HG03108 (cell line): ENCODE data around the gene DHH.
"Not testable (repeated sequence)": the region's sequence is repeated elsewhere in the genome, so short reads cannot be mapped to it uniquely, and the experiment has no call there.

Source experiments
- ATAC-seq: cut with Tn5 transposase; IDR thresholded peaks from one replicate; pipeline ENCODE4 v1.9.1; 2021; ENCODE audit warnings: moderate library complexity; ENCODE audit not compliant: unreplicated experiment

Gene DHH

GRCh38 chr12:49079793-49080192, 14.8 kb downstream of the DHH start:
- ATAC-seq = no peak

GRCh38 chr12:49070971-49071370, 23.6 kb downstream of the DHH start:
- ATAC-seq = no peak

DNA sequence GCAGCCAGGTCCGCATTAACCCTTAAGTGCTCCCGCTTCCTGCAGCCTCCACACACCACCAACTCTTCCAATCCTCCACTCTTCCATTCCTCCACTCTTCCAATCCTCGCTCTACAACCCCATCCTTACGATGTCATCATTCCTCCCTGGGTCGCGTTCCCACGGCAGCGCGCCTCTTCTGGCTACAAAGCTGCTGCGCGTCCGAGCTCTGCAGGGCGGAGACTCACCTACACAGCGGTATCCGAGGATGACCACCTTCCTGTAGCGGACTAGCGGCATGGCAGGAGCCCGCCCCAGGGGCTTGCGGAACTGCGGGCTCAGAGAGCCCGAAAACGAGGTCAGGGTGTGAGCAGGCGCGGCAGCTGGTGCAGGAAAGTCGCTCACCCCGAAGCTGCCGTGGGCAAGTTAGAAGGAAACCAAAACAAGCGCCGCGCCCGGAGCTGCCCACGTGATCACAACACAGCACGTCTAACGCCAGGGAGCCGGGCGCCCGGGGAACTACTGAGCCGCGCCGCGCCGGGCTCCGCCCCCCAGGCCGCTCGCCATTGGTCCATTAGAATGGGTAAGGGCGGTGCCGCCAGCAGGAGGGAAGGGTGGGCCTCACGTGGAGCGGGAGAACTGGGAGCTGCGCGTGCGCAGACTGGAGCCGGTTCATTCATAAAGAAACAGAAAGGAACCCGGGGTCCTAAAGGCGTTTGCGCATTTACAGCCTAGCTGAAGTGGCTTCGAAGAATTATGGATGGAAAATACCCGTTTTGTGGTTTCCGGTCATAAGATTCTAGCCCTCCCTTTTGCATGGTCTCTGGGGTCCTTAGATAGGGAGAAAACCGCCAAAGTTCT, 24.9 kb downstream of the DHH start, which contains the start of gene RHEBL1:
RHEBL1 (minus strand) TSS at position 473 of the 840 bp plus-strand sequence; CDS start at position 279, 194 bp downstream.
- ATAC-seq = peak; percentile 97

DNA sequence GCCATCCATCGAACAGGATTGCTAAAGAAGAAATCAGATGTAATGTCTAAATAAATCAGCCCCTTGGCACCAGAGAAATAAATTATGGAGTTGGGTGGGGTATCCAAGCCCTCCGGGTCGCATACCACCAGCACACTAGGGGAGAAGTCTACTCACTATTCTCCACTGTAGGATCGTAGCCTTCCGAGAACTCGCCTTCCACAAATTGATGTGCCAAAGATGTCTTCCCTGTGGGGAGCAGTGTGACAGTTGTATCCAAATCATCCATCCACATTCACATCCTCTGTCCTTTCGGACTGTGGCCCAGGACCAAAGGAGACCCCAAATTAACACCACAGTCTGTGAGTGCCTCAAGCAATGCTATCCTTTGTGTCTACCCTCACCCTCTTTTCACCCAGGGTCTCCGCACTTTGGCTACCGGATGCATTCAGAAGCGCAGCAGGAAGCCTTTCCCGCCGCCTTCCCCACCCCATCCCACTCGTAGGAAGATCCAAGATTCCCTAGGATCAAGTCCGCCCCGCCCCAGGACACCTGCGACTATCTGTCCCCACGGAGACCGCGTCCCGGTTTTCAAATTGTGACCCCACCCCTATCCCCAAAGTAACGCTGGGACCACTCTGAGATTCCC, 25.6 kb downstream of the DHH start:
- ATAC-seq = no peak

- ATAC-seq = no peak
Measured at GRCh38 chr12:49066120-49066519, 28.5 kb downstream of the DHH start.

GRCh38 chr12:49064767-49065152, 29.8 kb downstream of the DHH start:
- no peak for ATAC-seq

DNA sequence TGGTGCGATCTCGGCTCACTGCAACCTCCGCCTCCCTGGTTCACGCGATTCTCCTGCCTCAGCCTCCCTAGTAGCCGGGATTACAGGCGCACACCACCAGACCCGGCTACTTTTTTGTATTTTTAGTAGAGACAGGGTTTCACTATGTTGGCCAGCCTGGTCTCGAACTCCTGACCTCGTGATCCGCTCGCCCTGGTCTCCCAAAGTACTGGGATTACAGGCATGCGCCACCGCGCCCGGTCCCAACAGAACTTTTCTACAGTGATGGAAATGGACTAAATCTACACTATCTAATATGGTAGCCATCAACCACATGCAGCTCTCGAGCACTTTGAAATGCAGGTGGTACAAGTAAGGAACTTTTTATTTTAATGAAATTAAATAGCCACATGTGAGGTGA, 32.7 kb downstream of the DHH start:
- ATAC-seq = not testable (repeated sequence)

GRCh38 chr12:49061157-49061650, 33.4 kb downstream of the DHH start:
- no peak for ATAC-seq

DNA sequence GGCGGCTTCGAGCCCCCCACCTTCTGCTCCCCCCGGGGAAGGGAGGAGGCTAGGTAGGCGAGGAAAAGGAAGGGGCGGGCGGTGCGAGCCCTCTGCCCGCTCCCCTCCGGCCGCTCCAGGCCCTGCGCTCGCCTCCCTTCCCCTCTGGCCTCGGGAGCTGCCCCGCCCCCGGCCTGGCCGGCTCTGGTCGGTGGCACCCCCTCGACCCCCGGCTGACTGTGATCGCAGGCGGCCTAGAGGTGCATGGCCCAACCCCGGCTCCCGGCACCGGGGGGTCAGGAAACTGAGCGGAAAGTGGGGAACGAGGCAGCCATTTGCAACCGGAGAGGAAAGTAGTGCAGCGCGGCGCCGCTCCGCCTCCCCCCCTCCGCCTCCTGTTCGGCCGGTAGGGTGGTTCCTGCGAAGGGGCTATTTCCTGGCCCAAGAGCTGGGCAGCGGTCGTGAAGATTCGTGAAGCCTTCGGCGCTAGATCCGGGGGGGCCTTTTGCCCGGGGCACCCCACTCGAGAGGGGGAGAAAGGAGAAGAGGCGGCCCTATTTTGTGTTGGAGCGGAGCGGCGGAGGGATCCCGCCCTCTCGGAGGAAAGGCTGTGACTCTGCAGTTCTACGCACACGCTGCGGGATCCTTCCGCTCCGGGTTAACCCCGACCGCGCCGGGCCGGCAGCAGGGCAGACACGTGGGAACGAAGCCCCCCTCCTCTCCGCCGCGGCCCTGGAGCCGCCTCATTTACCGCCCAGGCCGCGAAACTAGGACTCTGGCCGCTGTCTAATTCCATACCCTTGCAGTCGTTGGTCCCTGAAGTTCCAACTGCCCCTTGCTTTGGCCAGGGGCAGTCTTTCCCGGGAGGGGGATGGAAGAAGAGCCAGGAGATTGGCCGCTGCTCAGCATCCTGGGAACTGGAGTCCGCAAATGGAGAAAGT, 34.1 kb downstream of the DHH start, which contains the start of gene KMT2D:
KMT2D (minus strand) TSS at position 558 of the 920 bp plus-strand sequence. CDS start 5,470 bp downstream, outside the sequence.
- ATAC-seq = peak; percentile 52

- peak; percentile 8 for ATAC-seq
Measured at GRCh38 chr12:49059299-49060171, 35.1 kb downstream of the DHH start.

DNA sequence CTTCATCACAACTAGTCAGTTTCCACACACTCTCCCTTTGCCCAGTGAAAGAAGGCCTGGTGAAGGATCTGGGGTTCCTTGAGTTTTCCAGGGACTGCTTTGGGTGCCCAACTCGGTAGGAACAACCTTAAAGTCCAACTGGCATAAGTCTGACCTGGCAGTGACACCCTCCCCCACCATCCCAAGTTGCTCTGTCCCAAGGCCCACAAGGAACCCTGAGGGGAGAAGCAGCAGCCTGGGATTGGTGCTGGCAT, 35.6 kb downstream of the DHH start:
- ATAC-seq = no peak

DNA sequence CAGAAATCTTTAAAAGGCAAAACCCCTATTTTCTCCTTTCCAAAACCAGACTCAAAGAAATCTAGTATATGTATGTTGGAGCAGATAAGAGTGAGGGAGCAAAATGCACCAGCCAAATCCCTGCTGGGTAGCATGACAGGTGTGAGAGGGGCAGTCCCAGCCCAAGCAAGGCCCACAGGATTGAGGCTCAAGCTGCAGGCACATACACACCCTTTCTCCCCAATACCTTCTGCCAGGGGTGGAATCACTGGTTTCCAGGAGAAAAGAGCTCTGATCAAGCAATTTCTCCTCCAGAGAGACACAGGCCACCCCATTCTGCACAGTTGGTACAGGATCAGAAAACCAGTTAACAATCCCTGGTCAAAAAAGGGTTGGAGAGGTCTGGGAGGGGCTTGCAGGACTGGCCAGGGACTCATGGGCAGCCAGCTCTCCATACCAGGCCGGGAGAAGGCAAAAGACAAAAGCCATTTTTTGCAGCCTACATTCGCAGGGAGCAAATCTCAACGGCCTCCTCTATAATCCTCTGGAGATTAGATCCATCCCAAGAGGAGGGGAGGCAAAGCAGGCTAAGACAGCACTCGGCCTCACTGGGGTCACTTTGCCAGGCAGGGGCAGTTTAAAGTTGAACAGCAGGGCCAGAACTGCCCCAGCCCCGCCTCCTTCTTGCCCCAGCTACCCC, 36.1 kb downstream of the DHH start:
- ATAC-seq = no peak

DNA sequence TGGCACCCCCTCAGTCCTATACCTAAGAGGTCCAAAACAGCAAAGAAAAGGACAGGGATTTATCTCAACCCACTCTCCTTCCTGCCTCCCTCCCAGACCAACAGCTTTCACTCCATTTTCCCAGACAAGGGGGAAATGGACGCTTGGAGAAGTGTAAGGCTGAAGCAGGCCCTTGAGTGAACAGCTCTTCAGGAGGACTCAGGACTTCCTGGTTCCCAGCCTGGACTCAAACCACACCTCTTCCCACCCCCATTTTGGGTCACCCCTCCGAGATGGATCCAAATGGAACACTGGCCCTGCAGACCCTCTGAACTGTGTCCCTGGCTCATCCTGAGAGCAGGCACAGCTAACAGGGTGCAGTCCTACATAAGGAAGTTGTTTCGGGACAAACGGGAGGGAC, 36.7 kb downstream of the DHH start:
- ATAC-seq = no peak

GRCh38 chr12:49055978-49056754, 38.4 kb downstream of the DHH start:
- peak; percentile 48 for ATAC-seq

GRCh38 chr12:49055092-49055491, 39.5 kb downstream of the DHH start:
- no peak for ATAC-seq

GRCh38 chr12:49054524-49054923, 40.1 kb downstream of the DHH start:
- ATAC-seq = no peak

DNA sequence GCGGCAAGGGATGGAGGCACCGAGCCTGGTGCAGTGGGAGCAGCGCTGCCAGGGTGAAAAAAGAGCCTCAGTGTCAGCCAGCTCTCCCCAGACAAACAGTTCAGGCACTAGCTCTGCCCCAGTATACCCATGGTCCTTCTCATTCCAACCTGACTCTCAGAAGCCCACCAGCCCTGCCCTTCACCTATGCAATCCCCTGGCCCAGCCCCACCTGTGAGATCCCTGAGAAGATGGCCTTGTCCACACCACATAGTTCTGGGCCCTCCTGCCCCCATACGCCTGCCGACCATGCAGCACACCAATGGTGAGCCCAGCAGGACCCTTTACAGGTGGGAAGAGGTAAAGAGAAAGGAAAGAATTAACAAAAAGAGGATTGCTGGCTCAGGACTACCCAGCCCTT, 40.5 kb downstream of the DHH start:
- no peak for ATAC-seq

DNA sequence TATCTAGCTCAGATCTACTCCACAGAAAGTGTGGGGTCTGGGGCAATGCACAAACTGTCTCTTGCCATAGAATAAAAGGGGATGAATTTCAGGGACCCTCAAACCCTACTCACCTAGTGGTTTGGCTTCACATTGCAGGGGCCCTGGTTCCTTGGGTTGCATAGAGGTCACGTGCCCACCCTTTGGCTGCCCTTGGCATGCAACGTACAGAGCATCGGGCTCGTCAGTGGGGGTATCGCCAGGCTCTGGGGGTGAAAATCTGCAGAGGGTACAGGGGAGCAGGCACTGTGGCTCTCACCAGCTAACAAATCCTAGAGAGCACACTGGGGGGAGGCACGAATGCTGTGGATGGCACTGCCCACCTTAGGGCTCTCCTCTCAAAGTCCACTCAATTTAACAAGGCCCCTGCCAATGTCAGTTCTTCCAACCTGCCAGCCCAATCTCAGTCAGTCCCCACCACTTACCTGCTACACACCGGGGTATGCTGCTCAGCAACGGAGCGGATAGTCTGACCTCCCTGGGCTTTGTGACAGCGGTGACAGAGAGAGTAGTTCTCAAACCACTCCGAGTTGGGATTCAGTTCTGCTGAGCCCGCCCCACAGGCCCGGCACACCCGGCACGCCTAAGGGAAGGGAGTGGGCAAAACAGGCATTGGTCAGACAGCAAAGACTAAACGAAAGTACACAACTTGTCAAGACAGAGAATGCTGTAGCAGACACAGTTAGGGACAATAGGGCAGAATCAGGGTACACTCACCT, 42.0 kb downstream of the DHH start:
- ATAC-seq = no peak
